Fibroblast of the aortic adventitia (primary cell): ENCODE measurements around the gene CRHBP. TPM values are rescaled to one million over a fixed set of nuclear protein-coding genes. Genes with fewer than 3 reads are reported as not detected.
A peak's percentile ranks its signal among the peaks of the same experiment; 100 is the strongest.

Experiments used
- DNase-seq: peaks from one replicate; pipeline ENCODE4 v3.0.0-alpha.2; 2010; ENCODE audit warnings: low read depth
- H3K4me3 ChIP-seq: 2 replicates; pipeline ENCODE4 v1.5.1; 2011; ENCODE audit warnings: low read depth, mild to moderate bottlenecking, control low read depth, low read length, moderate library complexity
- CTCF ChIP-seq: IDR thresholded peaks from 2 replicates; pipeline ENCODE4 v1.5.1; 2011; ENCODE audit warnings: mild to moderate bottlenecking, low read length, control low read depth, inconsistent platforms; ENCODE audit not compliant: insufficient read depth
- small RNA-seq: library from RNA; depleted of rRNA; stranded (forward); fragments of <200 nt; gene quantifications from one replicate; pipeline ENCODE3, GENCODE V24; 2012
- total RNA-seq: library from RNA; depleted of rRNA; stranded (reverse); fragments of >200 nt; gene quantifications from 2 replicates; pipeline ENCODE4 v1.2.3, GENCODE V29; 2012; ENCODE audit warnings: low replicate concordance

The CRHBP gene
- total RNA-seq, 1 donor, result 6.4 TPM

- TF ChIP-seq CTCF, result no peak
- no peak overlapping the region for H3K4me3 ChIP-seq
- DNase-seq, result no peak
These were observed 58.7 kb downstream of the CRHBP start for GRCh38 chr5:77011498-77011897.

GRCh38 chr5:77012601-77013000, 59.8 kb downstream of the CRHBP start:
- TF ChIP-seq CTCF, result no peak
- H3K4me3 ChIP-seq, result no peak overlapping the region
- DNase-seq, result no peak

DNA sequence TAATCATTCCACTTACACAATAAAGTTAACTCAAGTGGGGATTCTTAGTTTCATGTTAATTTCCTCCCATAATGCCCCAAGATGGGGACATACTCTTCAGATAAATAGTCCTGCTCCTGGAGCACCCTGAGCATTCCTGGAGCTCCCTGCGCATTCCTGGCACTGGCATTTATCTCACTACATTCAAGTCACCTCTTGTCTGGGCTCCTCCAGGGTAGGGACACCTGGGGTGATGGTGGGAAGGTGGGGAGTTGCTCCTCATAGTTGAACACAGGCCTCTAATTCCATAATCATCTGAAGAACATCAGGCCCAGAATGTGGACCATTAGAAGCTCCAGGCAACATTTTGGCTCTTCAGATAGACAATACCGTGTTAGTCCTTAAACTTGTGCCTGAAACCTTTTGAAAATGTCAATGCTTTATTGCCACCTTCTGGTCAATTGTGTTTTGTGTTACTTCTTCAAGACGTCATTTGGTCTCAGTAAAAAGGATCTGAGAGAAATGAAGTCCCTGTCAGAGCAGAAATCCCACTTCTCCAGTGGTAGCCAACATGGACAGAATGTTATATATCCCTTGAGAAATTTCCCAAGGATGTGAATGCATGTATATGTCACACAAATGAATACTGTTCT, 63.2 kb downstream of the CRHBP start:
- peak; percentile 76 for DNase-seq
- H3K4me3 ChIP-seq, result no peak overlapping the region
- peak; percentile 34 for TF ChIP-seq CTCF

GRCh38 chr5:77016962-77017361, 64.1 kb downstream of the CRHBP start:
- DNase-seq, result no peak
- TF ChIP-seq CTCF, result no peak
- no peak overlapping the region for H3K4me3 ChIP-seq

DNA sequence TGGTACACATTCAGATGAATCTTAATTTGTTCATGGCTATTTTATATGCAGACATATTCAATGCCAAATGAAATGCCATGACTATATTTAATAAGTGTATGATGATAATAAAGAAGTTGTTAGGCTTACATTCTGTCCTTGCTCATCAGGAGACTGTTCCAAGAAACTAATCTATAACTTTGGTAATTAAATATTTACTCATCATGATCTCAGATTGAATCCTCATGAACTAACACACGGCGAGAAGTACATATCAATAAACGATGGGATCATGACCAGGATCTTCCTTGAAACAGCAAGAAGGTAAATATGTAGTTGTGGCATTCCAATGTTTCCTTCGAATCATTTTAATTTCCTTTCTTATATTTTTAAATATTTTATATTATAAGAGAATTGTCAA, 64.8 kb downstream of the CRHBP start:
- no peak for DNase-seq
- no peak for TF ChIP-seq CTCF
- no peak overlapping the region for H3K4me3 ChIP-seq

Small RNA genes lying within 50 kb of the gene (small RNA-seq; reads per million reads assigned to genes)
- not detected for gene RNU6ATAC36P

Other genes with a start within 250 kb of the CRHBP start
- gene F2R, start 236.9 kb upstream of the CRHBP start, total RNA-seq, result 75.1 and 184 TPM in 2 replicates
- 3.1 and 35.1 TPM in 2 replicates for gene F2RL1, start 134.0 kb upstream of the CRHBP start, total RNA-seq
- not detected in 2 replicates for gene S100Z, start 103.0 kb upstream of the CRHBP start, total RNA-seq
- 18.2 and 22.5 TPM in 2 replicates for gene AGGF1, start 77.4 kb downstream of the CRHBP start, total RNA-seq
- gene ZBED3, start 134.2 kb downstream of the CRHBP start, total RNA-seq, result 0.90 and 23.0 TPM in 2 replicates